Uterus (tissue), 2 donors: ENCODE data around the gene GNAT1.

Source experiments
- POLR2A ChIP-seq, 2 donors: fragments of 450-650 bp; IDR thresholded peaks; one replicate each; pipeline ENCODE4 v1.6.1; 2016; ENCODE audit warnings: antibody characterized with exemption in 2 of 2, mild to moderate bottlenecking in 1 of 2, moderate library complexity in 1 of 2
- TF ChIP-seq, protein P1 (sequence below), 4 experiments: fragments of 200-600 bp in 2 of 4; fragments of 450-650 bp in 2 of 4; sonication (generic) in 2 of 4; IDR thresholded peaks; one replicate each; pipeline ENCODE4 v1.5.1; 2016 to 2019; ENCODE audit warnings: antibody characterized with exemption in 4 of 4, mild to moderate bottlenecking in 2 of 4, moderate library complexity in 1 of 4

DNA sequence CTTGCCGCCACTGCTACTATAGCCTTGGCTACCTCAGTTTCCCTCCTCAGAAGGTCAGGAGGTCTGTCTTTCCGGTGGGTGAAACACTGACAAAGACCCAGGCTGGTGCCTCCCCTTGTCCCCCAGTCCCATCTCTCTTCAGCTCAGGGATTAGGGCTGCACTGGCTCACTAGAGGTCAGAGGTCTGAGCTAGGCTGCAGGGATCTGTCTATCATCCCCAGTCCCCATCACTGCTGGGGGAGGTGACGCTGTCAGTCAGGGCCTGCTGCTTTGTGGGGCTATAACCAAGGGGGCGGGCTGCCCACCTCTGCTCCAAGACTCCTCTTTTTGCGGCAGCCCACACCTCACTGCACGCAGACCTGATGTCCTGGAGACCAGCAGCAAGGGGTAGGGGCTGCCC lies 22.6 kb upstream of the GNAT1 start:
- TF ChIP-seq, protein P1, sequence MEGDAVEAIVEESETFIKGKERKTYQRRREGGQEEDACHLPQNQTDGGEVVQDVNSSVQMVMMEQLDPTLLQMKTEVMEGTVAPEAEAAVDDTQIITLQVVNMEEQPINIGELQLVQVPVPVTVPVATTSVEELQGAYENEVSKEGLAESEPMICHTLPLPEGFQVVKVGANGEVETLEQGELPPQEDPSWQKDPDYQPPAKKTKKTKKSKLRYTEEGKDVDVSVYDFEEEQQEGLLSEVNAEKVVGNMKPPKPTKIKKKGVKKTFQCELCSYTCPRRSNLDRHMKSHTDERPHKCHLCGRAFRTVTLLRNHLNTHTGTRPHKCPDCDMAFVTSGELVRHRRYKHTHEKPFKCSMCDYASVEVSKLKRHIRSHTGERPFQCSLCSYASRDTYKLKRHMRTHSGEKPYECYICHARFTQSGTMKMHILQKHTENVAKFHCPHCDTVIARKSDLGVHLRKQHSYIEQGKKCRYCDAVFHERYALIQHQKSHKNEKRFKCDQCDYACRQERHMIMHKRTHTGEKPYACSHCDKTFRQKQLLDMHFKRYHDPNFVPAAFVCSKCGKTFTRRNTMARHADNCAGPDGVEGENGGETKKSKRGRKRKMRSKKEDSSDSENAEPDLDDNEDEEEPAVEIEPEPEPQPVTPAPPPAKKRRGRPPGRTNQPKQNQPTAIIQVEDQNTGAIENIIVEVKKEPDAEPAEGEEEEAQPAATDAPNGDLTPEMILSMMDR (IDR thresholded peaks at IDR 0.05), result no peak
- TF ChIP-seq POLR2A (IDR thresholded peaks at IDR 0.05), result no peak
